Psoas muscle (tissue), 8 donors: ENCODE measurements around the gene NUBP2. TPM values are rescaled to one million over a fixed set of nuclear protein-coding genes. Genes with fewer than 3 reads are reported as not detected.

ENCODE experiments used
- ATAC-seq, 4 donors: fragments of 200-7000 bp; cut with Tn5 transposase; one replicate each; pipeline ENCODE4 v1.9.1; 2020; ENCODE audit warnings: moderate library complexity in 3 of 4, mild to moderate bottlenecking in 2 of 4
- DNase-seq, 2 donors: peaks; one replicate each; pipeline ENCODE4 v3.0.0-alpha.2; 2020
- H3K27ac ChIP-seq: fragments of 200-600 bp; one replicate; pipeline ENCODE4 v1.8.0; 2022
- H3K27me3 ChIP-seq, 3 donors: fragments of 200-600 bp in 1 of 3; one replicate each; pipeline versions ENCODE4 v1.6.1 to v1.8.0; 2013 to 2022; ENCODE audit warnings: low read length in 2 of 3, mild to moderate bottlenecking in 2 of 3, moderate library complexity in 1 of 3; ENCODE audit not compliant: insufficient read depth in 3 of 3
- H3K36me3 ChIP-seq, 2 donors: fragments of 200-600 bp in 1 of 2; one replicate each; pipeline versions ENCODE4 v1.6.1 to v1.8.0; 2013 to 2022; ENCODE audit warnings: low read depth in 1 of 2, mild to moderate bottlenecking in 1 of 2, moderate library complexity in 1 of 2; ENCODE audit not compliant: insufficient read depth in 1 of 2
- H3K4me1 ChIP-seq: fragments of 200-600 bp; one replicate; pipeline ENCODE4 v1.8.0; 2022
- H3K4me3 ChIP-seq: fragments of 200-600 bp; one replicate; pipeline ENCODE4 v1.8.0; 2022; ENCODE audit warnings: mild to moderate bottlenecking
- H3K9me3 ChIP-seq: fragments of 200-600 bp; one replicate; pipeline ENCODE4 v1.8.0; 2022
- CTCF ChIP-seq: fragments of 200-600 bp; IDR thresholded peaks from one replicate; pipeline ENCODE4 v1.8.0; 2022; ENCODE audit warnings: antibody characterized with exemption
- WGBS, 3 donors: extraction: QIAGEN DNeasy Blood & Tissue Kit; methylation state at CpG; one replicate each; pipeline versions ENCODE4 v1.1.6 to v1.1.7; 2013; 5-methylcytosine and 5-hydroxymethylcytosine counted together
- intact Hi-C, 2 donors: fragments of 100-400 bp; cut with DNase I; formaldehyde crosslinking; loops; one replicate each; pipeline versions ENCODE4 v1.11.0 to v1.14.2; 2022
- polyA plus RNA-seq, 3 donors: library from polyadenylated mRNA; stranded (reverse); fragments of 200-250 nt; gene quantifications; one replicate each; pipeline ENCODE4 v1.2.3, GENCODE V29; 2013
- total RNA-seq, 4 donors: library from RNA; stranded (reverse); fragmentation: NEBNext Ultra II Directional in 2 of 4; extraction: Animal tissue kit (Norgen Biotek cat#: 25700) in 2 of 4; gene quantifications; one replicate each; pipeline versions ENCODE4 v1.2.1 to v1.2.4, GENCODE V29; 2021 to 2023
- donor health status: healthy with polysubstance abuse.
- donor health status: DM: no; HTN: no; CAD: no; lungs with moderate emphysema.
- donor health status: Bipolar disorder and iron deficiency.
- donor health status: healthy.
- donor health status: DM: yes; HTN: yes; CAD: no.
- donor health status: DM: no; HTN: no; CAD: no.
- donor health status: DM: no; HTN: no; CAD: no.
- donor health status: DM: yes; HTN: yes; CAD: no.

Gene NUBP2
- total and polyA plus RNA-seq, 7 donors: 34.7 to 96.0 (median 44.7) TPM

- ATAC-seq (no peak), DNase-seq (peak in 1 of 2 donors; percentile 45)
- 79 to 87% (median 79%) methylated on average over 18 of the region's 18 CpGs for WGBS, 3 donors
- H3K36me3 ChIP-seq: peaks cover 0 to 58% of the 10 kb centered on the region in 2 donors
- H3K4me1 ChIP-seq: no peaks in the 10 kb centered on the region
- no peak overlapping the region for H3K4me3 ChIP-seq
- intact Hi-C loops: no loop called here
- H3K27ac ChIP-seq: no peak overlapping the region
- TF ChIP-seq CTCF: no peak
- no peaks in the 10 kb centered on the region for H3K27me3 ChIP-seq
- no peaks in the 10 kb centered on the region for H3K9me3 ChIP-seq
Measured at GRCh38 chr16:1808691-1809090, 25.9 kb downstream of the NUBP2 start.

- intact Hi-C loops: no loop called here
- no peaks in the 10 kb centered on the region for H3K4me1 ChIP-seq
- no peaks in the 10 kb centered on the region for H3K27me3 ChIP-seq
- no peak overlapping the region for H3K27ac ChIP-seq
- H3K9me3 ChIP-seq: no peaks in the 10 kb centered on the region
- no peak for TF ChIP-seq CTCF
- DNase-seq (peak in 1 of 2 donors; percentile 39), ATAC-seq (no peak)
- H3K36me3 ChIP-seq: peaks cover 0 to 64% of the 10 kb centered on the region in 2 donors
- WGBS, 3 donors: 68 to 76% (median 71%) methylated on average over 27 to 28 of the region's 28 CpGs
- H3K4me3 ChIP-seq: no peak overlapping the region
Measured at GRCh38 chr16:1809281-1809801, 26.6 kb downstream of the NUBP2 start.

GRCh38 chr16:1810106-1810505 lies 27.3 kb downstream of the NUBP2 start:
- Histone ChIP-seq H3K4me3 (no peak overlapping the region), H3K36me3 (peaks cover 0 to 65% of the 10 kb centered on the region in 2 donors), H3K27me3 (no peaks in the 10 kb centered on the region), H3K27ac (no peak overlapping the region), H3K4me1 (no peaks in the 10 kb centered on the region), H3K9me3 (no peaks in the 10 kb centered on the region)
- intact Hi-C loops: no loop called here
- ATAC-seq: no peak
- no peak for DNase-seq
- WGBS, 3 donors: 94 to 96% (median 94%) methylated on average over 16 of the region's 16 CpGs
- TF ChIP-seq CTCF: no peak

- no peaks in the 10 kb centered on the region for H3K27me3 ChIP-seq
- peaks cover 0 to 65% of the 10 kb centered on the region in 2 donors for H3K36me3 ChIP-seq
- no peak for ATAC-seq
- no peak for TF ChIP-seq CTCF
- H3K4me1 ChIP-seq: no peaks in the 10 kb centered on the region
- WGBS, 3 donors: 94% methylated on average over 16 of the region's 16 CpGs
- H3K4me3 ChIP-seq: no peak overlapping the region
- H3K9me3 ChIP-seq: no peaks in the 10 kb centered on the region
- no peak for DNase-seq
- intact Hi-C loops: no loop called here
- H3K27ac ChIP-seq: no peak overlapping the region
Measured at GRCh38 chr16:1810536-1810935, 27.8 kb downstream of the NUBP2 start.

- H3K4me1 ChIP-seq: no peaks in the 10 kb centered on the region
- peak; percentile 61 to 79 (median 74) for ATAC-seq
Measured at GRCh38 chr16:1812732-1813163, 30.0 kb downstream of the NUBP2 start.

More at GRCh38 chr16:1812732-1813163, 30.0 kb downstream of the NUBP2 start:
- Histone ChIP-seq H3K4me3 (no peak overlapping the region), H3K27ac (no peak overlapping the region), H3K27me3 (no peaks in the 10 kb centered on the region), H3K9me3 (no peaks in the 10 kb centered on the region), H3K36me3 (peaks cover 0 to 66% of the 10 kb centered on the region in 2 donors)
- peak; percentile 22 for TF ChIP-seq CTCF
- WGBS, 3 donors: 28 to 39% (median 34%) methylated on average over 17 of the region's 17 CpGs
- intact Hi-C loops: no loop called here
- no peak for DNase-seq
